Retinal pigment epithelial cell (primary cell): ENCODE results near the gene HEXIM2.

Experiments
- DNase-seq: peaks from one replicate; pipeline ENCODE4 v3.0.0-alpha.2; 2010; ENCODE audit warnings: low read depth
- H3K4me3 ChIP-seq: 2 replicates; pipeline ENCODE4 v1.5.1; 2011; ENCODE audit warnings: mild to moderate bottlenecking, low read length, control low read depth, moderate library complexity
- CTCF ChIP-seq: conservative IDR thresholded peaks from 2 replicates; pipeline ENCODE4 v1.5.1; 2011; ENCODE audit warnings: low read depth, low read length, control low read depth, inconsistent platforms

The HEXIM2 gene

GRCh38 chr17:45186801-45187354, 25.2 kb downstream of the HEXIM2 start:
- no peak for TF ChIP-seq CTCF
- no peak overlapping the region for H3K4me3 ChIP-seq
- DNase-seq, result no peak

- DNase-seq, result no peak
- no peak overlapping the region for H3K4me3 ChIP-seq
- no peak for TF ChIP-seq CTCF
Observed at GRCh38 chr17:45189009-45189408, 27.3 kb downstream of the HEXIM2 start.

GRCh38 chr17:45190503-45191255, 29.0 kb downstream of the HEXIM2 start:
- no peak for DNase-seq
- TF ChIP-seq CTCF, result no peak
- H3K4me3 ChIP-seq, result no peak overlapping the region

GRCh38 chr17:45195424-45195823, 33.7 kb downstream of the HEXIM2 start:
- no peak for DNase-seq
- no peak overlapping the region for H3K4me3 ChIP-seq
- no peak for TF ChIP-seq CTCF

- no peak overlapping the region for H3K4me3 ChIP-seq
- no peak for TF ChIP-seq CTCF
- no peak for DNase-seq
Observed at GRCh38 chr17:45197108-45197507, 35.4 kb downstream of the HEXIM2 start.

- peak; percentile 30 for DNase-seq
- TF ChIP-seq CTCF, result peak; percentile 99
- peak overlapping the region; percentile 10 for H3K4me3 ChIP-seq
Observed at GRCh38 chr17:45197555-45198334, 36.1 kb downstream of the HEXIM2 start.
